K562 (cell line): Measurements from ENCODE around the gene HNF4A. TPM values are rescaled to one million over a fixed set of nuclear protein-coding genes. Genes with fewer than 3 reads are reported as not detected.

Experiments
- BRD4 ChIP-seq: fragments of 200-600 bp; sonication (generic); IDR thresholded peaks from 2 replicates; pipeline ENCODE4 v1.6.1; 2017; ENCODE audit warnings: inconsistent platforms
- HIVEP1 ChIP-seq: fragments of 250-450 bp; sonication (Bioruptor Pico); IDR thresholded peaks from 2 replicates; pipeline ENCODE4 v1.4.0; 2020; ENCODE audit warnings: mild to moderate bottlenecking
- MAZ ChIP-seq, 2 experiments: fragments of 450-650 bp in 1 of 2; sonication (generic) in 1 of 2; formaldehyde crosslinking; IDR thresholded peaks in 1 of 2; conservative IDR thresholded peaks in 1 of 2; 2 replicates each; pipeline versions ENCODE4 v1.4.0 to v1.5.0; 2020; ENCODE audit warnings: mild to moderate bottlenecking in 1 of 2, missing genetic modification reagents in 1 of 2
- MIER1 ChIP-seq: fragments of 450-650 bp; IDR thresholded peaks from 2 replicates; pipeline ENCODE4 v1.6.1; 2016; ENCODE audit warnings: antibody characterized with exemption, mild to moderate bottlenecking, low read depth
- RFX1 ChIP-seq: fragments of 450-650 bp; IDR thresholded peaks from 2 replicates; pipeline ENCODE4 v1.6.1; 2016; ENCODE audit warnings: mild to moderate bottlenecking, moderate library complexity
- SNIP1 ChIP-seq: fragments of 450-650 bp; IDR thresholded peaks from 2 replicates; pipeline ENCODE4 v1.7.1; 2017; ENCODE audit warnings: low read depth, mild to moderate bottlenecking
- TEAD1 ChIP-seq, 2 experiments: fragments of 450-650 bp in 1 of 2; sonication (generic) in 1 of 2; formaldehyde crosslinking; IDR thresholded peaks; 2 replicates each; pipeline versions ENCODE4 v1.4.0 to v1.8.0; 2020 to 2022; ENCODE audit warnings: mild to moderate bottlenecking in 2 of 2, missing genetic modification reagents in 1 of 2
- ZFP36 ChIP-seq: fragments of 150-350 bp; IDR thresholded peaks from 2 replicates; pipeline ENCODE4 v1.6.1; 2018; ENCODE audit warnings: low read length, low read depth; ENCODE audit not compliant: partially characterized antibody
- ZNF584 ChIP-seq: fragments of 200-800 bp; sonication (Bioruptor generic); IDR thresholded peaks from 2 replicates; pipeline ENCODE4 v1.6.1; 2016; ENCODE audit warnings: low read depth, mild to moderate bottlenecking, missing genetic modification characterization, missing compliant biosample characterization
- polyA plus RNA-seq, 8 experiments: library from polyadenylated mRNA; depleted of rRNA in 4 of 8; stranded (reverse) in 5 of 8; unstranded in 3 of 8; fragments of >200 nt; fragmentation: Nextera tagmentation in 2 of 8; fragmentation: Illumina TruSeq in 1 of 8; extraction: Ambion mirVana in 2 of 8; extraction: Trizol in 1 of 8; gene quantifications; 2 replicates each; pipeline versions ENCODE4 v1.2.1 to v1.2.3, GENCODE V29; 2011 to 2014; ENCODE audit warnings: inconsistent platforms in 1 of 8, missing spikeins in 1 of 8
- total RNA-seq, 7 experiments: library from RNA; depleted of rRNA in 6 of 7; stranded (reverse); fragments of >200 nt in 6 of 7; fragmentation: Illumina TruSeq in 2 of 7; extraction: Trizol in 2 of 7; gene quantifications; 2 replicates each; pipeline versions ENCODE4 v1.2.1 to v1.2.3, GENCODE V29; 2011 to 2021; ENCODE audit warnings: low replicate concordance in 1 of 7
- TF ChIP-seq, protein P1 (sequence below): sonication (generic); formaldehyde crosslinking; IDR thresholded peaks from 2 replicates; pipeline ENCODE4 v1.8.1; 2022; ENCODE audit warnings: missing genetic modification reagents
- TF ChIP-seq, protein P2 (sequence below): fragments of 450-650 bp; formaldehyde crosslinking; IDR thresholded peaks from 2 replicates; pipeline ENCODE4 v1.4.0; 2020; ENCODE audit warnings: mild to moderate bottlenecking
- TF ChIP-seq, protein P3 (sequence below), 2 experiments: fragments of 450-650 bp; formaldehyde crosslinking in 1 of 2; IDR thresholded peaks; 2 replicates each; pipeline versions ENCODE4 v1.4.0 to v1.6.1; 2014 to 2020; ENCODE audit warnings: mild to moderate bottlenecking in 2 of 2, borderline replicate concordance in 1 of 2, low read depth in 1 of 2
- TF ChIP-seq, protein P4 (sequence below), 2 experiments: IDR thresholded peaks; 2 replicates each; pipeline ENCODE4 v1.6.1; 2011; ENCODE audit warnings: borderline replicate concordance in 1 of 2, control low read depth in 1 of 2, low read depth in 1 of 2, low read length in 1 of 2, mild to moderate bottlenecking in 1 of 2, mixed read lengths in 1 of 2, moderate library complexity in 1 of 2; ENCODE audit not compliant: insufficient read depth in 1 of 2, insufficient read length in 1 of 2, poor library complexity in 1 of 2, severe bottlenecking in 1 of 2; ENCODE audit errors: extremely low read depth in 1 of 2

Gene HNF4A
- total and polyA plus RNA-seq, 9 of the 15 experiments (the other 6 are each of a cell fraction or from before 2014, with no cell fraction given): 0.03 to 0.27 (median 0.08) TPM; not detected in 5

DNA sequence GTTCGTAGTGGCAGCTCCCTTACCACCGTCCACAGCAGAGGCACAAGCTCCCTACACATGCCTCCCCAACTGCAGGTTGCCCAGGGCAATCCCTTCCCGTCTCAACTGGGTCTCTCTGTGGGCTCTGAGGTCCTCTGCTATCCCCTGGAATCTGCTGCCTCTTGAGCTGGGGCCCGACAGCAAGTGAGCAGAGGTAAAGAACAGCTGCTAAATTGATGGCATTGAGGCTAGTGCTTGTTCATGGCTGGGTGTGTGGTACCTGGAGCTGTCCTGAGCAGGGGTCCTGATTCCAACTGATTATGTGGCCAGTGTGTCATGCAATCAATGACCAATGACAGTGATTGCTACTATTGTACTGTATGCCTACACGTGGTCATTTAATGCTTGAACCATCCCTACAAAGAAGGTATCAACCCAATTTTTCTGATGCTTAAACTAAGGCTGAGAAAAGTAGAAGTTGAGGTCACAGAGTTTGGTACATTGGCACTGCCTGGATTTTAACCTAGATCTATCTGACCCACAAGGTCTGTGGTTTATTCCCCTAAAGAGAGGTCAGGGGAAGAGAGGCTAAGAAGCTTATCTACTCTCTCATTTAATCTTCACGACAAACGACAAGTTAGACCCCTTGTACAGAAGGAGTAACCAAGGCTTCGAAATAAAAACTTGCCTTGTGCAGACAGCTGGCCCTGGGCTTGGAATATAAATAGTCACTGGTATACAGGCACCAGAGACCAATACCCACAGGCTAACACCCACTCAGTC lies 41.1 kb downstream of the HNF4A start (continued):
- TF ChIP-seq, protein P1, sequence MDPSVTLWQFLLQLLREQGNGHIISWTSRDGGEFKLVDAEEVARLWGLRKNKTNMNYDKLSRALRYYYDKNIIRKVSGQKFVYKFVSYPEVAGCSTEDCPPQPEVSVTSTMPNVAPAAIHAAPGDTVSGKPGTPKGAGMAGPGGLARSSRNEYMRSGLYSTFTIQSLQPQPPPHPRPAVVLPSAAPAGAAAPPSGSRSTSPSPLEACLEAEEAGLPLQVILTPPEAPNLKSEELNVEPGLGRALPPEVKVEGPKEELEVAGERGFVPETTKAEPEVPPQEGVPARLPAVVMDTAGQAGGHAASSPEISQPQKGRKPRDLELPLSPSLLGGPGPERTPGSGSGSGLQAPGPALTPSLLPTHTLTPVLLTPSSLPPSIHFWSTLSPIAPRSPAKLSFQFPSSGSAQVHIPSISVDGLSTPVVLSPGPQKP: no peak
- TF ChIP-seq TEAD1 (CRISPR knock-in tag; IDR thresholded peaks at IDR 0.05): no peak
- TF ChIP-seq, protein P2, sequence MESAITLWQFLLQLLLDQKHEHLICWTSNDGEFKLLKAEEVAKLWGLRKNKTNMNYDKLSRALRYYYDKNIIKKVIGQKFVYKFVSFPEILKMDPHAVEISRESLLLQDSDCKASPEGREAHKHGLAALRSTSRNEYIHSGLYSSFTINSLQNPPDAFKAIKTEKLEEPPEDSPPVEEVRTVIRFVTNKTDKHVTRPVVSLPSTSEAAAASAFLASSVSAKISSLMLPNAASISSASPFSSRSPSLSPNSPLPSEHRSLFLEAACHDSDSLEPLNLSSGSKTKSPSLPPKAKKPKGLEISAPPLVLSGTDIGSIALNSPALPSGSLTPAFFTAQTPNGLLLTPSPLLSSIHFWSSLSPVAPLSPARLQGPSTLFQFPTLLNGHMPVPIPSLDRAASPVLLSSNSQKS (CRISPR knock-in tag): no peak
- no peak for TF ChIP-seq ZNF584 (CRISPR knock-in tag)
- TF ChIP-seq HIVEP1 (CRISPR knock-in tag): no peak
- TF ChIP-seq BRD4: no peak
- TF ChIP-seq, protein P3, sequence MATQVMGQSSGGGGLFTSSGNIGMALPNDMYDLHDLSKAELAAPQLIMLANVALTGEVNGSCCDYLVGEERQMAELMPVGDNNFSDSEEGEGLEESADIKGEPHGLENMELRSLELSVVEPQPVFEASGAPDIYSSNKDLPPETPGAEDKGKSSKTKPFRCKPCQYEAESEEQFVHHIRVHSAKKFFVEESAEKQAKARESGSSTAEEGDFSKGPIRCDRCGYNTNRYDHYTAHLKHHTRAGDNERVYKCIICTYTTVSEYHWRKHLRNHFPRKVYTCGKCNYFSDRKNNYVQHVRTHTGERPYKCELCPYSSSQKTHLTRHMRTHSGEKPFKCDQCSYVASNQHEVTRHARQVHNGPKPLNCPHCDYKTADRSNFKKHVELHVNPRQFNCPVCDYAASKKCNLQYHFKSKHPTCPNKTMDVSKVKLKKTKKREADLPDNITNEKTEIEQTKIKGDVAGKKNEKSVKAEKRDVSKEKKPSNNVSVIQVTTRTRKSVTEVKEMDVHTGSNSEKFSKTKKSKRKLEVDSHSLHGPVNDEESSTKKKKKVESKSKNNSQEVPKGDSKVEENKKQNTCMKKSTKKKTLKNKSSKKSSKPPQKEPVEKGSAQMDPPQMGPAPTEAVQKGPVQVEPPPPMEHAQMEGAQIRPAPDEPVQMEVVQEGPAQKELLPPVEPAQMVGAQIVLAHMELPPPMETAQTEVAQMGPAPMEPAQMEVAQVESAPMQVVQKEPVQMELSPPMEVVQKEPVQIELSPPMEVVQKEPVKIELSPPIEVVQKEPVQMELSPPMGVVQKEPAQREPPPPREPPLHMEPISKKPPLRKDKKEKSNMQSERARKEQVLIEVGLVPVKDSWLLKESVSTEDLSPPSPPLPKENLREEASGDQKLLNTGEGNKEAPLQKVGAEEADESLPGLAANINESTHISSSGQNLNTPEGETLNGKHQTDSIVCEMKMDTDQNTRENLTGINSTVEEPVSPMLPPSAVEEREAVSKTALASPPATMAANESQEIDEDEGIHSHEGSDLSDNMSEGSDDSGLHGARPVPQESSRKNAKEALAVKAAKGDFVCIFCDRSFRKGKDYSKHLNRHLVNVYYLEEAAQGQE (IDR thresholded peaks at IDR 0.05; ENCODE audit: borderline replicate concordance): peak; percentile 95
- TF ChIP-seq, protein P3 (CRISPR knock-in tag; IDR thresholded peaks at IDR 0.05; ENCODE audit: low read depth): peak; percentile 76; the same call in 1 of the 2 replicates
- no peak for TF ChIP-seq MAZ (CRISPR knock-in tag; conservative IDR thresholded peaks at IDR 0.05 in 1 of 2, IDR thresholded peaks at IDR 0.05 in 1 of 2)
- TF ChIP-seq RFX1: no peak
- no peak for TF ChIP-seq ZFP36
- TF ChIP-seq MIER1: peak; percentile 89
- TF ChIP-seq, protein P4, sequence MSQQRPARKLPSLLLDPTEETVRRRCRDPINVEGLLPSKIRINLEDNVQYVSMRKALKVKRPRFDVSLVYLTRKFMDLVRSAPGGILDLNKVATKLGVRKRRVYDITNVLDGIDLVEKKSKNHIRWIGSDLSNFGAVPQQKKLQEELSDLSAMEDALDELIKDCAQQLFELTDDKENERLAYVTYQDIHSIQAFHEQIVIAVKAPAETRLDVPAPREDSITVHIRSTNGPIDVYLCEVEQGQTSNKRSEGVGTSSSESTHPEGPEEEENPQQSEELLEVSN (IDR thresholded peaks at IDR 0.05; ENCODE audit: borderline replicate concordance in 1 of 2, extremely low read depth in 1 of 2, insufficient read depth in 1 of 2, insufficient read length in 1 of 2, low read depth in 1 of 2, low read length in 1 of 2, poor library complexity in 1 of 2, severe bottlenecking in 1 of 2): no peak
- TF ChIP-seq SNIP1: no peak
- TF ChIP-seq, all 486 proteins: peak for 4
